NCI-H1436 (cell line): Measurements from ENCODE around the gene COL6A5.

Source experiments
- DNase-seq: peaks from one replicate; lab custom pipeline; 2025; lab: John Stamatoyannopoulos, UW

Gene COL6A5

GRCh38 chr3:130517602-130518001 lies 172.1 kb downstream of the COL6A5 start:
- no peak for DNase-seq

- no peak for DNase-seq
Measured at GRCh38 chr3:130519754-130520153, 174.3 kb downstream of the COL6A5 start.

DNA sequence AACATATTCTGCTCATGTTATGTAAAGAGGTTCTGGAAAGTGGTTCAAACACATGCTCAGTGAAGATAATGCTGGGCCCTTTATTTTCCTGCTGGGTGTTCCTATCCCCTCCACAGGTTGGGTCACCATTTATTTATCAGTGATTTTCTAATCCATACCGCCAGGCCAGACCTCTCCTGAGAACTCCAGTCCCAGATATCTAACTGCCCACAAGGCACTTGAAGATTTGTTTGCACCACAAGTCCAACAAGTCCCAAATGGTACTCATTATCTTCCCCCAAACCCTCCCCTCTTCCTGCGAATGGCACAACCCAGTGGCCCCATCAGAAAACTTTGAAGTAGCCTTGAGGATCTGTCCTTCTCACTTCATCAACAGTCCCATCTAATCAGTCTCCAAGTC lies 176.9 kb downstream of the COL6A5 start:
- no peak for DNase-seq

GRCh38 chr3:130527426-130527825 lies 182.0 kb downstream of the COL6A5 start:
- no peak for DNase-seq

GRCh38 chr3:130528120-130528519 lies 182.6 kb downstream of the COL6A5 start:
- DNase-seq: no peak

DNA sequence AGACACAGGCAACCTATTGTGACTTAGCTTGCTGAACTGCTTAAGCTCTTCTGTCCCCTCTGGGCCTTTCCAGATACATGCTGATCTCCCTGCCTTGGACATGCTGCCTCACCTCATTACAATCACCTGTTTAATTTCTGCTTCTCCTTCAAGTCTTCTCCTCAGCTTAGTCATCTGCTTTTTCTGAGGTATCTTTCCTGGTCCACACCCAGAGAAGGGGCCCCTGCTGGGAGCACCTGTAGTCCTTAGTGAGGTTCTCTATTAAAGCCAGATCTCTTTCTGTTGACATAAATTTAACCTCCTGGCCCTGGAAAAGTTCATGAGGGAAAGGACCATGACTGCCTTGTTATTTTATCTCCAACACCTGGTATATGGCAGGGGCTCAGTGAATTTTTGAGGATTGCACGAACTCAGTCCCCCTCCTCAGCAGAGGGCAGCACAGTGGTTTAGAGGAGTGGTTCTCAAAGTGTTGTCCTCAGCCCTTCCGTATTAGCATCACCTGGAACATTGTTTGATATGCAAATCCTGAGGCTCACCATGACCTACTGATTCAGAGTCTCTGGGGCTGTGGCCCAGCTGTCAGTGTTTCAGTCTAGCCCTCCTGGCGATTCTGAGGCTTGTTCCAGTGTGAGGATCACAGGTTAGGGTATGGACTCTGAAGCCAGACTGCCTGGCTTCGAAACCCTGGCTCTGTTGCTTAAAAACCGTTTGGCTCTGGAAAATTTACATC lies 184.2 kb downstream of the COL6A5 start:
- no peak for DNase-seq

DNA sequence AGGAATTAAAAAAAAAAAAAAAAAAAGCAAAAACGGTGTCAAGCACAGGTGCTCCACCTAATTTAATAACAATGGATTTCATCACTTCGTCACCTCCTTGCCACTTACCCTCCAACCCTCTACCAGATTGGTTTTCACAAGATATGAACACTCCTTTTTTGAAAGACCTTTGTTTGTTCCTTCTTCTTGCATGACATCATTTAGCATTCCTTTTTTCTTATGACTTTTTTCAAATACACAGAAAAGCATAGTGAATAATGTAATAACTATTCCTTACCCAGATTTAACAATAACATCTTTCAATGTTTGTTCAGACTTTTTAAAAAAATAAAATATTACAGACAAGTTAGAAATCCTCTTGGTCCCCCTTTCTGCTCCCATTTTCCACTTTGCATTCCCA lies 187.8 kb downstream of the COL6A5 start:
- no peak for DNase-seq
